GM23248 (cell line): ENCODE measurements around the gene KCMF1. TPM values are rescaled to one million over a fixed set of nuclear protein-coding genes. Genes with fewer than 3 reads are reported as not detected.

Experiments used
- DNase-seq: peaks from one replicate; pipeline ENCODE4 v3.0.0-alpha.2; 2015
- H2AFZ ChIP-seq: fragments of 200-600 bp; sonication (generic); 2 replicates; pipeline ENCODE4 v1.6.1; 2016; ENCODE audit warnings: antibody characterized with exemption
- H3F3A ChIP-seq: fragments of 200-600 bp; sonication (generic); 2 replicates; pipeline ENCODE4 v1.6.1; 2016; ENCODE audit warnings: mild to moderate bottlenecking, antibody characterized with exemption, mixed run types; ENCODE audit not compliant: insufficient read depth
- H3K27ac ChIP-seq: fragments of 200-600 bp; sonication (generic); 2 replicates; pipeline ENCODE4 v1.5.1; 2016; ENCODE audit warnings: mild to moderate bottlenecking
- H3K27me3 ChIP-seq: fragments of 200-600 bp; sonication (generic); replicated peaks from 2 replicates; pipeline ENCODE4 v1.6.1; 2016; ENCODE audit warnings: mild to moderate bottlenecking; ENCODE audit not compliant: insufficient read depth
- H3K36me3 ChIP-seq: fragments of 200-600 bp; sonication (generic); 2 replicates; pipeline ENCODE4 v1.6.1; 2016; ENCODE audit warnings: low read depth, mild to moderate bottlenecking
- H3K4me1 ChIP-seq: fragments of 200-600 bp; sonication (generic); 2 replicates; pipeline ENCODE4 v1.6.1; 2016; ENCODE audit warnings: mild to moderate bottlenecking; ENCODE audit not compliant: insufficient read depth
- H3K4me2 ChIP-seq: fragments of 200-600 bp; sonication (generic); one replicate; pipeline ENCODE4 v1.6.1; 2016; ENCODE audit warnings: mild to moderate bottlenecking; ENCODE audit not compliant: unreplicated experiment
- H3K4me3 ChIP-seq: fragments of 200-600 bp; sonication (generic); 2 replicates; pipeline ENCODE4 v1.5.1; 2016; ENCODE audit warnings: mild to moderate bottlenecking
- H3K79me2 ChIP-seq: fragments of 200-600 bp; sonication (generic); 2 replicates; pipeline ENCODE4 v1.6.1; 2016; ENCODE audit warnings: mild to moderate bottlenecking; ENCODE audit not compliant: insufficient read depth
- H3K9ac ChIP-seq: fragments of 200-600 bp; sonication (generic); 2 replicates; pipeline ENCODE4 v1.6.1; 2016; ENCODE audit warnings: mild to moderate bottlenecking
- H3K9me2 ChIP-seq: fragments of 200-600 bp; sonication (generic); 2 replicates; pipeline ENCODE4 v1.6.1; 2016; ENCODE audit warnings: mixed run types, mild to moderate bottlenecking, moderate library complexity; ENCODE audit not compliant: insufficient read depth
- H3K9me3 ChIP-seq: fragments of 200-600 bp; sonication (generic); one replicate; pipeline ENCODE4 v1.6.1; 2017; ENCODE audit warnings: low read depth
- H4K20me1 ChIP-seq: fragments of 200-600 bp; sonication (generic); 2 replicates; pipeline ENCODE4 v1.6.0; 2016; ENCODE audit not compliant: insufficient read depth
- EZH2 ChIP-seq: fragments of 200-600 bp; sonication (generic); IDR thresholded peaks from 2 replicates; pipeline ENCODE4 v1.6.1; 2018; ENCODE audit warnings: antibody characterized with exemption, mild to moderate bottlenecking; ENCODE audit not compliant: insufficient read depth, poor library complexity, severe bottlenecking
- EZH2phosphoT487 ChIP-seq: fragments of 200-600 bp; sonication (generic); IDR thresholded peaks from 2 replicates; pipeline ENCODE4 v1.6.1; 2018; ENCODE audit warnings: antibody characterized with exemption, moderate library complexity, mild to moderate bottlenecking, low read depth; ENCODE audit not compliant: insufficient read depth
- WGBS, 2 experiments: methylation state at CpG; one replicate each; pipeline ENCODE4 v1.1.6; 2015 to 2017; ENCODE audit warnings: low lambda C conversion rate in 2 of 2, low coverage in 1 of 2; ENCODE audit errors: missing lambda C conversion rate in 2 of 2; 5-methylcytosine and 5-hydroxymethylcytosine counted together
- in situ Hi-C: fragments of 300-500 bp; cut with MboI; formaldehyde crosslinking; loops from 2 replicates; pipeline ENCODE4 v1.15.0; 2020
- polyA plus RNA-seq: library from polyadenylated mRNA; unstranded; fragments of >200 nt; fragmentation: Nextera tagmentation; extraction: Ambion mirVana; gene quantifications from 2 replicates; pipeline ENCODE4 v1.2.1, GENCODE V29; 2016
- total RNA-seq: library from RNA; depleted of rRNA; stranded (reverse); fragments of >200 nt; shearing (Covaris generic); gene quantifications from 2 replicates; pipeline ENCODE4 v1.2.3, GENCODE V29; 2014

KCMF1 gene
- total and polyA plus RNA-seq, 2 experiments from 2014 or later = 52.5 to 87.2 TPM

DNA sequence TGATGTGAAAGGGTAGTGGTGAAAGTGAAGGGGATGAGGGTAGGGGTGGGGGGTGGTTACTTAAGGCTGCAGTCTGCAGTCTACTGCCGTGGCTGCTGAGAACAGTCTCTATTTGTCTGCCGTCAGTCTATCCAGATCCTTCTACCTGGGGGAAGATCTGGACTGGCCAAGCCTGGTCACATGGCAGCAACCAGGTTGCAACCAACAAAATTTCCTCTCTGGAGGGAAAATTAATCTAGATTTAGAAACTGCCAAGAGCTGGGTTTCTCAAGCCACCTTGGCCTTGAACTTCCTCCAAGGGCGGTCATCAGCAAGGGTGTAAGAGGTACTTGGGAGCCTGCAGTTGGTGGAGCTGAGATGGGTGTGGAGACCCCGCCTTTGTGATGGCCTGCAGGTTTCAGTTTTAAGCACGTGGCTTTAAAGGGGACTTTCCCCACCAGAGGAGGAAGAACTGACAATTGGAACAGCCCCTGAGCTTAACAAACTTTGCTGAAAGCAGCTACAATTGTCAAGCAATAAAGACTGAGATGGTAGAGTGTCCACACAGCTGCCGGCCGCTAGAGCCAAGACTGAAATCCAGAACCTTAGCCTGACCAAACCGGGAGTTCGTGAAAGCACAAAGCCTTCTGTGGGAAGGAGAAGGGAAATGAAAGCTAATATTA lies 31.4 kb upstream of the KCMF1 start:
- no peaks in the 10 kb centered on the region for H3K9me3 ChIP-seq
- peaks cover 17% of the 10 kb centered on the region for H3K4me1 ChIP-seq
- no peaks in the 10 kb centered on the region for H3K79me2 ChIP-seq
- no peak overlapping the region for H3K9ac ChIP-seq
- WGBS, 2 experiments = 73 to 79% methylated on average over 9 of the region's 9 CpGs
- no peaks in the 10 kb centered on the region for H4K20me1 ChIP-seq
- H3K4me3 ChIP-seq = no peak overlapping the region
- no peaks in the 10 kb centered on the region for H3K9me2 ChIP-seq
- H3K4me2 ChIP-seq = no peak overlapping the region
- no peaks in the 10 kb centered on the region for H3K36me3 ChIP-seq
- TF ChIP-seq EZH2phosphoT487 (no peak), EZH2 (no peak)
- in situ Hi-C loops = no loop called here
- peaks cover 3% of the 10 kb centered on the region; the same call in 1 of the 2 replicates for H3F3A ChIP-seq
- no peak overlapping the region for H2AFZ ChIP-seq
- DNase-seq = no peak
- no peaks in the 10 kb centered on the region for H3K27me3 ChIP-seq
- H3K27ac ChIP-seq = no peak overlapping the region

DNA sequence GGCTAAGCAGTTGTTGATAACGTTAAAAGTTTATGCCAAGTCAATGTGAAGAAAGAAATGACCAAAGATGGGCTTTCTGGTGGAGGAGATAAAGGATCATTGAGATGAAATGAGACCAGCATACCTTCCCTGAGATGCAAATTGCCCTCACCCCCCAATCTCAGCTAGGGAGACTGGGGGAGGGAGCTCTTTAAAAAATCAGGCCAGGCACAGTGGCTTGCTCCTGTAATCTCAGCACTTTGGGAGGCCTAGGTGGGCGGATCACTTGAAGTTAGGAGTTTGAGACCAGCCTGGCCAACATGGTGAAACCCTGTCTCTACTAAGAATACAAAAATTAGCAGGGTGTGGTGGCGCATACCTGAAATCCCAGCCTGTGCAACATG lies 30.9 kb upstream of the KCMF1 start:
- Histone ChIP-seq H2AFZ (no peak overlapping the region), H3K4me1 (peaks cover 22% of the 10 kb centered on the region), H4K20me1 (no peaks in the 10 kb centered on the region), H3K79me2 (no peaks in the 10 kb centered on the region), H3K27me3 (no peaks in the 10 kb centered on the region), H3K9me3 (no peaks in the 10 kb centered on the region), H3K9me2 (no peaks in the 10 kb centered on the region), H3K9ac (no peak overlapping the region), H3K27ac (no peak overlapping the region), H3K4me3 (no peak overlapping the region), H3F3A (peaks cover 8% of the 10 kb centered on the region), H3K4me2 (no peak overlapping the region), H3K36me3 (no peaks in the 10 kb centered on the region)
- DNase-seq = no peak
- 97 to 98% methylated on average over 3 of the region's 3 CpGs for WGBS, 2 experiments
- TF ChIP-seq EZH2 = no peak
- no peak for TF ChIP-seq EZH2phosphoT487
- in situ Hi-C loops = no loop called here

DNA sequence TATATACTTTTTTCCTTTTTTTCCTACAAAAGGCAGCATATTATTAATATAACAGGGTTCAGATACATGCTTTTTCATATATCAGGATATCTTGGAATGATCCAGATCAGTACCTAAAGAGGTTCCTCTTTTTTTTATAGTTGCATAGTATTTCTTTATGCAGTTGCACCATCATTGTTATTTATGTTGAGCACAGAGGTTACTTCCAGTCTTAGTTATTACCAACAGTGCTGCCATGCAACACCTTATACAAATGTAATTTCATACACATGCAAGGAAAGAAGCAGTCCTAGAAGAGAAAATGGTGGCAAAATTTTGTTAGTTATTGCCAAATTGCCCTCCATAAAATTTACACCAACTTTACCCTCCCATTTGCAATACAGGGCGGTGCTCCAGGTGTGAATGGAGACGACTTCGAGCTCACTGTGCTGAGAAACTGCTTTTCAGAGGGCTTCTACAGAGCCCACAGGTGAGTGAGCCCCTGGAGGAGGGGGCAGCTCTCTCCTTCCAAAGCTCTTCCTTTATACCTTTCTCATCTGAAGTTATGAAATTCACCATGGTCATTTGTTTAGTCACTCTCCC lies 30.0 kb upstream of the KCMF1 start:
- Histone ChIP-seq H3K79me2 (no peaks in the 10 kb centered on the region), H4K20me1 (no peaks in the 10 kb centered on the region), H3K9me2 (no peaks in the 10 kb centered on the region), H3K9ac (no peak overlapping the region), H3K36me3 (no peaks in the 10 kb centered on the region), H3K9me3 (no peaks in the 10 kb centered on the region), H3K4me3 (no peak overlapping the region), H3K27ac (no peak overlapping the region), H3K4me2 (no peak overlapping the region), H3F3A (peaks cover 16% of the 10 kb centered on the region), H3K27me3 (no peaks in the 10 kb centered on the region), H3K4me1 (peaks cover 30% of the 10 kb centered on the region), H2AFZ (no peak overlapping the region)
- in situ Hi-C loops = no loop called here
- whole genome bisulfite sequencing, 2 experiments = 84 to 88% methylated on average over 3 of the region's 3 CpGs
- TF ChIP-seq EZH2phosphoT487 (no peak), EZH2 (no peak)
- DNase-seq = no peak

DNA sequence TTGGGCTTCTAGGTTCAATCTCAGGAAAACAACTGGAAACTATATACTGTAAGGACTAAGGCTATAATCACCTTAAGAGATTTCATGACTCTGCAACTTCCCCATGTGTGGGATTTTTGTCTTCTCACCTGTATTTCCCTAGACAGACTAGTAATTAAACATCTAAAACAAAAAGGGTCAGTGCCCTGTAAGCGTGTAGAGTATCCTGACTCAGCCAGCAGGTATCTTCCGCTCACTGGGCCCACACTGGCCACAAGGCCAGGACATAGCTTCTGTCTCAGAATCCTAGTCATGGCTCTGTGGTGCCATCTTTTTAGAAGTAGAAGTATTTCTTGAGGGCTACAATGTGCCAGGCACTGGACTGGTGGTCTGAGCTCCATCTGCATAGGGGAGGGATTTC lies 28.8 kb upstream of the KCMF1 start:
- Histone ChIP-seq H3K9me2 (no peaks in the 10 kb centered on the region), H3K4me1 (peaks cover 41% of the 10 kb centered on the region), H3K27ac (no peak overlapping the region), H3K9me3 (no peaks in the 10 kb centered on the region), H3K9ac (no peak overlapping the region), H3F3A (peaks cover 25% of the 10 kb centered on the region), H3K4me2 (no peak overlapping the region), H3K27me3 (no peaks in the 10 kb centered on the region), H4K20me1 (no peaks in the 10 kb centered on the region), H3K36me3 (no peaks in the 10 kb centered on the region), H2AFZ (no peak overlapping the region), H3K79me2 (no peaks in the 10 kb centered on the region), H3K4me3 (no peak overlapping the region)
- no peak for DNase-seq
- TF ChIP-seq EZH2phosphoT487 (no peak), EZH2 (no peak)
- WGBS, 2 experiments = 100% methylated on average over 2 of the region's 2 CpGs
- in situ Hi-C loops = no loop called here
